HFF-Myc (cell line): ENCODE data around the gene LYRM9.
"Not testable (repeated sequence)": the region's sequence is repeated elsewhere in the genome, so short reads cannot be mapped to it uniquely, and the experiment has no call there.

Experiments used
- DNase-seq: peaks from one replicate; pipeline ENCODE4 v3.0.0-alpha.2; 2011; ENCODE audit warnings: low read depth; ENCODE audit errors: extremely low read depth
- H3K4me3 ChIP-seq: replicated peaks from 2 replicates; pipeline ENCODE4 v1.5.1; 2011; ENCODE audit warnings: low read depth, mild to moderate bottlenecking, control low read depth, low read length
- CTCF ChIP-seq: IDR thresholded peaks from 2 replicates; pipeline ENCODE4 v1.5.1; 2012; ENCODE audit warnings: mild to moderate bottlenecking, low read depth, low read length, control low read depth; ENCODE audit errors: missing control alignments

Gene LYRM9

GRCh38 chr17:27891841-27892240, 1.3 kb downstream of the LYRM9 start:
- TF ChIP-seq CTCF = no peak
- H3K4me3 ChIP-seq = no peak overlapping the region
- no peak for DNase-seq

GRCh38 chr17:27889711-27890251, 3.4 kb downstream of the LYRM9 start:
- H3K4me3 ChIP-seq = no peak overlapping the region
- TF ChIP-seq CTCF = no peak
- no peak for DNase-seq

- no peak for TF ChIP-seq CTCF
- no peak for DNase-seq
- H3K4me3 ChIP-seq = no peak overlapping the region
These were observed 4.2 kb downstream of the LYRM9 start for GRCh38 chr17:27888945-27889344.

GRCh38 chr17:27888067-27888466, 5.1 kb downstream of the LYRM9 start:
- no peak for DNase-seq
- TF ChIP-seq CTCF = no peak
- H3K4me3 ChIP-seq = no peak overlapping the region

- DNase-seq, H3K4me3 ChIP-seq: not testable (repeated sequence)
These were observed 6.7 kb downstream of the LYRM9 start for GRCh38 chr17:27886348-27886906.

- TF ChIP-seq CTCF = no peak
- no peak for DNase-seq
- H3K4me3 ChIP-seq = no peak overlapping the region
These were observed 10.9 kb downstream of the LYRM9 start for GRCh38 chr17:27882162-27882840.

- DNase-seq = peak; percentile 35
- no peak overlapping the region for H3K4me3 ChIP-seq
These were observed 13.1 kb downstream of the LYRM9 start for GRCh38 chr17:27879987-27880608.

More at GRCh38 chr17:27879987-27880608, 13.1 kb downstream of the LYRM9 start:
- TF ChIP-seq CTCF = peak; percentile 89
